Measurements from ENCODE around the gene TP53I11. TPM values are rescaled to one million over a fixed set of nuclear protein-coding genes. Genes with fewer than 3 reads are reported as not detected.

TP53I11 gene
- total and polyA plus RNA-seq, 2 donors (not counting 1 experiment from before 2014, with no cell fraction given), result 25.0 to 229 TPM

GRCh38 chr11:44992181-44992582, 41.5 kb upstream of the TP53I11 start:
- H3K4me2 ChIP-seq (replicated peaks; ENCODE audit: low read depth, low read length, poor library complexity, severe bottlenecking), result no peak overlapping the region
- DNase-seq, result no peak
- ATAC-seq (ENCODE audit: low read depth), result no peak
- no peaks in the 10 kb centered on the region for H4K20me1 ChIP-seq (ENCODE audit: control insufficient read depth, insufficient read depth, low read length, poor library complexity, severe bottlenecking)
- no peak overlapping the region for H3K4me3 ChIP-seq (ENCODE audit: control extremely low read depth in 1 of 5, extremely low read depth in 1 of 5, insufficient read depth in 1 of 5, low read depth in 2 of 5, low read length in 4 of 5)
- H3K9ac ChIP-seq (ENCODE audit: low read length), result no peak overlapping the region
- H3K27ac ChIP-seq (ENCODE audit: low read length in 2 of 2), result no peak overlapping the region
- no peaks in the 10 kb centered on the region for H3K4me1 ChIP-seq (ENCODE audit: control insufficient read depth in 2 of 2, insufficient read depth in 2 of 2, low read length in 2 of 2)
- H3K9me3 ChIP-seq (ENCODE audit: control extremely low read depth in 1 of 3, control insufficient read depth in 2 of 3, insufficient read depth in 1 of 3, low read length in 2 of 3), result no peaks in the 10 kb centered on the region
- Mint-ChIP-seq H3K27me3 (peaks cover 3% of the 10 kb centered on the region), H3K4me1 (peaks cover 5% of the 10 kb centered on the region), H3K9me3 (ENCODE audit: insufficient read depth) (no peaks in the 10 kb centered on the region), H3K27ac (no peak overlapping the region), H3K4me3 (no peak overlapping the region)
- TF ChIP-seq CTCF (IDR thresholded peaks at IDR 0.05) (no peak), EZH2 (IDR thresholded peaks at IDR 0.05; ENCODE audit: borderline replicate concordance, insufficient read depth, low read depth, low read length, poor library complexity, severe bottlenecking) (no peak)
- H3K79me2 ChIP-seq (ENCODE audit: control insufficient read depth, insufficient read depth, low read length), result no peaks in the 10 kb centered on the region
- intact Hi-C loops (cut with micrococcal nuclease), result no loop called here
- H3K27me3 ChIP-seq (replicated peaks in 1 of 4; ENCODE audit: control extremely low read depth in 1 of 4, control insufficient read depth in 3 of 4, insufficient read depth in 4 of 4, low read length in 3 of 4), result no peaks in the 10 kb centered on the region
- no peak overlapping the region for H2AFZ ChIP-seq (ENCODE audit: insufficient read depth, low read depth, low read length, poor library complexity, severe bottlenecking)
- ChIA-PET CTCF (interaction anchor here (1.0 kb wide), 1 partner anchor 37 kb away, joined by 3 read pairs; no protein-coding TSS in a partner anchor), POLR2A (no interaction called here)
- WGBS (ENCODE audit: insufficient coverage), result 86% methylated on average over 3 of the region's 3 CpGs
- no peaks in the 10 kb centered on the region for H3K36me3 ChIP-seq (replicated peaks in 1 of 2; ENCODE audit: control extremely low read depth in 1 of 2, control insufficient read depth in 1 of 2, extremely low read depth in 1 of 2, insufficient read depth in 2 of 2, low read length in 1 of 2)

GRCh38 chr11:44990665-44991064, 40.0 kb upstream of the TP53I11 start:
- no peaks in the 10 kb centered on the region for H4K20me1 ChIP-seq (ENCODE audit: control insufficient read depth, insufficient read depth, low read length, poor library complexity, severe bottlenecking)
- H3K27ac Mint-ChIP-seq, result no peak overlapping the region
- no peaks in the 10 kb centered on the region for H3K79me2 ChIP-seq (ENCODE audit: control insufficient read depth, insufficient read depth, low read length)
- ChIA-PET POLR2A (no interaction called here), CTCF (interaction anchor here (1.2 to 1.3 kb wide), 2 partner anchors 9 to 113 kb away, joined by 3 to 5 read pairs; no protein-coding TSS in a partner anchor)
- H3K4me1 Mint-ChIP-seq, result peaks cover 9% of the 10 kb centered on the region
- TF ChIP-seq EZH2 (IDR thresholded peaks at IDR 0.05; ENCODE audit: borderline replicate concordance, insufficient read depth, low read depth, low read length, poor library complexity, severe bottlenecking) (no peak), CTCF (IDR thresholded peaks at IDR 0.05) (no peak)
- intact Hi-C loops (cut with micrococcal nuclease), result no loop called here
- no peak overlapping the region for H3K27ac ChIP-seq (ENCODE audit: low read length in 2 of 2)
- H3K4me2 ChIP-seq (replicated peaks; ENCODE audit: low read depth, low read length, poor library complexity, severe bottlenecking), result no peak overlapping the region
- no peaks in the 10 kb centered on the region for H3K27me3 ChIP-seq (replicated peaks in 1 of 4; ENCODE audit: control extremely low read depth in 1 of 4, control insufficient read depth in 3 of 4, insufficient read depth in 4 of 4, low read length in 3 of 4)
- no peak overlapping the region for H3K4me3 ChIP-seq (ENCODE audit: control extremely low read depth in 1 of 5, extremely low read depth in 1 of 5, insufficient read depth in 1 of 5, low read depth in 2 of 5, low read length in 4 of 5)
- no peaks in the 10 kb centered on the region for H3K36me3 ChIP-seq (replicated peaks in 1 of 2; ENCODE audit: control extremely low read depth in 1 of 2, control insufficient read depth in 1 of 2, extremely low read depth in 1 of 2, insufficient read depth in 2 of 2, low read length in 1 of 2)
- H3K9me3 Mint-ChIP-seq (ENCODE audit: insufficient read depth), result no peaks in the 10 kb centered on the region
- no peak overlapping the region for H2AFZ ChIP-seq (ENCODE audit: insufficient read depth, low read depth, low read length, poor library complexity, severe bottlenecking)
- peaks cover 3% of the 10 kb centered on the region for H3K27me3 Mint-ChIP-seq
- DNase-seq (no peak), ATAC-seq (ENCODE audit: low read depth) (no peak)
- no peak overlapping the region for H3K9ac ChIP-seq (ENCODE audit: low read length)
- WGBS (ENCODE audit: insufficient coverage), result 93% methylated on average over 5 of the region's 5 CpGs
- H3K4me1 ChIP-seq (ENCODE audit: control insufficient read depth in 2 of 2, insufficient read depth in 2 of 2, low read length in 2 of 2), result no peaks in the 10 kb centered on the region
- no peak overlapping the region for H3K4me3 Mint-ChIP-seq
- no peaks in the 10 kb centered on the region for H3K9me3 ChIP-seq (ENCODE audit: control extremely low read depth in 1 of 3, control insufficient read depth in 2 of 3, insufficient read depth in 1 of 3, low read length in 2 of 3)

Data from B cell (primary cell).